Common myeloid progenitor, CD34-positive (primary cell): ENCODE results near the gene ERGIC2.
A peak's percentile ranks its signal among the peaks of the same experiment; 100 is the strongest.
"Not testable (repeated sequence)": the region's sequence is repeated elsewhere in the genome, so short reads cannot be mapped to it uniquely, and the experiment has no call there.

Experiments used
- CTCF ChIA-PET: fragments of 350-600 bp; sonication (Branson Sonifier 250); formaldehyde crosslinking; loops from one replicate; lab custom pipeline; 2021; ENCODE audit warnings: antibody characterized with exemption; lab: Charles Lee
- POLR2A ChIA-PET: fragments of 350-600 bp; sonication (Branson Sonifier 250); formaldehyde crosslinking; loops from one replicate; lab custom pipeline; 2021; ENCODE audit warnings: antibody characterized with exemption; lab: Charles Lee
- DNase-seq, 3 donors: peaks; one replicate each; pipeline versions ENCODE4 v3.0.0 to v3.0.0-alpha.2; 2013
- H3K27ac ChIP-seq, 2 experiments: 1 replicate in 1 of 2; 2 replicates in 1 of 2; pipeline ENCODE4 v1.7.0; 2013; ENCODE audit warnings: inconsistent platforms in 2 of 2, low read length in 2 of 2, mild to moderate bottlenecking in 2 of 2, low read depth in 1 of 2, moderate library complexity in 1 of 2; ENCODE audit not compliant: severe bottlenecking in 2 of 2, insufficient read depth in 1 of 2, poor library complexity in 1 of 2
- H3K27me3 ChIP-seq, 5 experiments: replicated peaks in 2 of 5; 1 replicate in 3 of 5; 2 replicates in 2 of 5; pipeline versions ENCODE4 v1.6.1 to v1.7.0; 2013; ENCODE audit warnings: low read length in 4 of 5, mild to moderate bottlenecking in 2 of 5, moderate library complexity in 2 of 5, inconsistent platforms in 1 of 5; ENCODE audit not compliant: insufficient read depth in 5 of 5, control insufficient read depth in 4 of 5
- H3K36me3 ChIP-seq, 4 experiments: 1 replicate in 2 of 4; 2 replicates in 2 of 4; pipeline versions ENCODE4 v1.6.1 to v1.7.0; 2013; ENCODE audit warnings: low read length in 3 of 4, control low read depth in 1 of 4, mild to moderate bottlenecking in 1 of 4; ENCODE audit not compliant: control insufficient read depth in 4 of 4, insufficient read depth in 4 of 4
- H3K4me1 ChIP-seq, 4 experiments: 1 replicate in 3 of 4; 2 replicates in 1 of 4; pipeline versions ENCODE4 v1.6.1 to v1.7.1; 2013; ENCODE audit warnings: low read length in 3 of 4, mild to moderate bottlenecking in 3 of 4, control low read depth in 1 of 4, inconsistent platforms in 1 of 4, moderate library complexity in 1 of 4; ENCODE audit not compliant: control insufficient read depth in 4 of 4, insufficient read depth in 4 of 4; ENCODE audit errors: control extremely low read depth in 1 of 4
- H3K4me3 ChIP-seq, 7 experiments: 1 replicate in 4 of 7; 2 replicates in 3 of 7; pipeline versions ENCODE4 v1.5.1 to v1.7.0; 2013; ENCODE audit warnings: mild to moderate bottlenecking in 7 of 7, low read length in 6 of 7, moderate library complexity in 6 of 7, inconsistent platforms in 2 of 7, low read depth in 2 of 7, control low read depth in 1 of 7; ENCODE audit not compliant: insufficient read depth in 4 of 7, control insufficient read depth in 1 of 7; ENCODE audit errors: extremely low read depth in 1 of 7
- H3K9me3 ChIP-seq, 5 experiments: 1 replicate in 4 of 5; 2 replicates in 1 of 5; pipeline versions ENCODE4 v1.6.1 to v1.7.1; 2013; ENCODE audit warnings: low read length in 4 of 5, mild to moderate bottlenecking in 2 of 5, inconsistent platforms in 1 of 5, low read depth in 1 of 5, moderate library complexity in 1 of 5; ENCODE audit not compliant: control insufficient read depth in 4 of 5, insufficient read depth in 2 of 5; ENCODE audit errors: control extremely low read depth in 1 of 5
- WGBS: methylation state at CpG from one replicate; pipeline ENCODE4 v1.1.5; 2013; ENCODE audit not compliant: insufficient coverage; 5-methylcytosine and 5-hydroxymethylcytosine counted together

The ERGIC2 gene

DNA sequence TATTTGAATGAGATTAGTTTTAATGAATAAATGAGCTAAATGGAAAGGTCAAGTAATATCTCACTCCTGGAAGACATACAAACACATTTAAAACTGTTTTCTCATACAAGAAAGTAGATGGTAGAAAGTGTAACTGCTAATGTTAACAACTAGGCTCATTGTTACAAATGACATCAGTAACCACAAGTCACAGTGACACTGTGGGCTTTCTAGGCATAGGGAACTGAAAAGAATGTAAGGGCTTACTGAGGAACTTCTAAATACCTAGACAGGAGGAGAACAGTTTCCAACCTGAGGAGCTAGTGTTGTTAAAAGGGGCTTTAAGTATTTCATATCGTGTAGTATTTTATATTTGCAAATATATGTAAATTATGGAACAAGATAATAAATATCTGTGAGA, 17.5 kb upstream of the ERGIC2 start:
- no peak overlapping the region for H3K4me3 ChIP-seq
- H3K9me3 ChIP-seq, result no peaks in the 10 kb centered on the region
- ChIA-PET POLR2A (no interaction called here), CTCF (no interaction called here)
- no peak for DNase-seq
- H3K4me1 ChIP-seq, result no peaks in the 10 kb centered on the region
- H3K27ac ChIP-seq, result no peak overlapping the region
- no peaks in the 10 kb centered on the region for H3K36me3 ChIP-seq
- peaks cover 0 to 3% (median 0%) of the 10 kb centered on the region in 5 experiments for H3K27me3 ChIP-seq
- no CpG with 5 or more reads among the region's 1 CpG for WGBS

DNA sequence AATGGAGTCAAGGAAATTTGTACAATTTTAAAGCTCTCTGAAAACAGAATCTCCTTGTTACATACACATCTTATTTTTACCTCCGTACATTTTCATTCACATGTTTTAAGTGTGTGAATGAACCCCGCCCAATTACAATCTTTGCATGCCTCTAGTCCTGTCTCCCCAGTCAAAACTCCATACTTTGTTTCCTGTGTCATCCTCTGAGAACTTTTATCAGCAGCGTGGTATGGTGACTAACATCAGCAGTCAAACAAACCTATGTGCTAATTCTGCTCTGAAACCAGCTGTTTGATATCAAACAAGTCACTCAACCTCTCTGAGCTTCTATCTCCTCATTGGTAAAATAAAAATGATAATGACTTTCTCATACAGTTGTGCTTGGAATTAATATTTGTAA, 15.8 kb upstream of the ERGIC2 start:
- ChIA-PET CTCF (no interaction called here), POLR2A (no interaction called here)
- H3K27me3 ChIP-seq, result peaks cover 0 to 3% (median 0%) of the 10 kb centered on the region in 5 experiments
- no peak for DNase-seq
- WGBS, result 90% methylated on average over 3 of the region's 3 CpGs
- no peaks in the 10 kb centered on the region for H3K4me1 ChIP-seq
- H3K27ac ChIP-seq, result no peak overlapping the region
- no peak overlapping the region for H3K4me3 ChIP-seq
- no peaks in the 10 kb centered on the region for H3K9me3 ChIP-seq
- H3K36me3 ChIP-seq, result no peaks in the 10 kb centered on the region

DNA sequence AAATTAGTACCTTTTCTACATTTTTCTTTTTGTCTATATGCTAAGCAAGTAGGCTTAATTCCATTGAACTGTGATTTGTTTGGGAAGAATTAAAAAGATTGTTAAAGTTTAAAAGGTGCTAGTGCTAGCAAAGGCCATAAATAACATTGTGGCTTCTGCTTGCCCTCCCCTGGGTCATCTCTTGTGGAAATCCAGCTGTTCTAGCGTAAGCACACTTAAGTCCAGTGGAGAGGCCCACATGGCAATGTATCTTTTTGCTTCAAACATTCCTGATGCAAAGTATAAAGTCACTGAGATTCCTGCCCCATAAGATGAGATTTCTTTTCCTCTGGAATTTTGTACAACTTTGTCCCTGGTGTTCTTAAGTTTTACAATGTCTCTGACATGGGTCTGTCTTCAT, 14.4 kb upstream of the ERGIC2 start:
- CTCF ChIA-PET, result no interaction called here
- no peak overlapping the region for H3K4me3 ChIP-seq
- no peaks in the 10 kb centered on the region for H3K9me3 ChIP-seq
- POLR2A ChIA-PET, result no interaction called here
- DNase-seq, result no peak
- H3K27me3 ChIP-seq, result peaks cover 0 to 2% (median 0%) of the 10 kb centered on the region in 5 experiments
- WGBS, result 100% methylated on average over 1 of the region's 1 CpG
- no peak overlapping the region for H3K27ac ChIP-seq
- no peaks in the 10 kb centered on the region for H3K36me3 ChIP-seq
- H3K4me1 ChIP-seq, result no peaks in the 10 kb centered on the region

DNA sequence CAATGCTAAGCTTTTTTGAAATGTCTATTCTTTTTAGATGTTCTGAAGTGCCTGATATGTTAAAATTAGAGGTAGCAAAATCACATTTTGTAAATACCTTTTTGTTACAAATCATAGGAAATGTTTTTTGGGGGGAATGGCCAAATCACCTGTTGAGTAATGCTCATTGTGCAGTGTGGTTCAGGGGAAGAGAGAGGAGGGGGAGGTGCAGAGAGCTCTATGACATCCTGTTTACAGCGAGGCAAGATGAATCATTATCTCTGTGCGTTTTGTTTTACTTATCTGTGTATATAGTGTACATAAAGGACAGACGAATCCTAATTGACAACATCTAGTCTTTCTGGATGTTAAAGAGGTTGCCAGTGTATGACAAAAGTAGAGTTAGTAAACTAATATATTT, 9.4 kb upstream of the ERGIC2 start:
- H3K36me3 ChIP-seq, H3K27me3 ChIP-seq, CTCF ChIA-PET, POLR2A ChIA-PET, H3K27ac ChIP-seq, H3K4me3 ChIP-seq, H3K9me3 ChIP-seq, H3K4me1 ChIP-seq: not testable (repeated sequence)
- WGBS, result 100% methylated on average over 1 of the region's 3 CpGs
- DNase-seq, result peak in 1 of 3 donors; percentile 20

- WGBS, result 94% methylated on average over 55 of the region's 65 CpGs
- no peak overlapping the region for H3K27ac ChIP-seq
- no peaks in the 10 kb centered on the region for H3K36me3 ChIP-seq
- no peaks in the 10 kb centered on the region for H3K9me3 ChIP-seq
- POLR2A ChIA-PET, result interaction anchor here (0.6 kb wide), 1 partner anchor 57 kb away, joined by 5 read pairs; no protein-coding TSS in a partner anchor
- H3K27me3 ChIP-seq, result no peaks in the 10 kb centered on the region
- DNase-seq, result no peak
- CTCF ChIA-PET, result no interaction called here
- no peak overlapping the region for H3K4me3 ChIP-seq
- H3K4me1 ChIP-seq, result no peaks in the 10 kb centered on the region
Measured at GRCh38 chr12:29389295-29389919, 8.4 kb upstream of the ERGIC2 start.

GRCh38 chr12:29386084-29386680, 5.2 kb upstream of the ERGIC2 start:
- H3K9me3 ChIP-seq, H3K4me1 ChIP-seq, POLR2A ChIA-PET, DNase-seq, H3K27ac ChIP-seq, CTCF ChIA-PET, H3K27me3 ChIP-seq, H3K4me3 ChIP-seq, H3K36me3 ChIP-seq: not testable (repeated sequence)
- WGBS, result 98% methylated on average over 12 of the region's 36 CpGs

GRCh38 chr12:29385194-29385593, 4.2 kb upstream of the ERGIC2 start:
- CTCF ChIA-PET, DNase-seq, H3K27me3 ChIP-seq, H3K4me1 ChIP-seq, H3K27ac ChIP-seq, H3K4me3 ChIP-seq, H3K36me3 ChIP-seq, POLR2A ChIA-PET, H3K9me3 ChIP-seq: not testable (repeated sequence)
- 95% methylated on average over 10 of the region's 17 CpGs for WGBS
